Measurements from ENCODE around the gene XXYLT1.

GRCh38 chr3:195213639-195214315, 57.2 kb downstream of the XXYLT1 start:
- no peak for TF ChIP-seq CTCF (IDR thresholded peaks at IDR 0.05; ENCODE audit: low read length)
- no peak for TF ChIP-seq EZH2 (IDR thresholded peaks at IDR 0.05; ENCODE audit: borderline replicate concordance, low read length)
